ENCODE data around the gene DHX9.

GRCh38 chr1:182845379-182845778 lies 6.2 kb downstream of the DHX9 start:
- TF ChIP-seq CTCF (optimal IDR thresholded peaks at IDR 0.05 in 1 of 3, IDR thresholded peaks at IDR 0.05 in 1 of 3, conservative IDR thresholded peaks at IDR 0.05 in 1 of 3; ENCODE audit: extremely low read depth in 1 of 3, insufficient read depth in 2 of 3, low read length in 3 of 3), result no peak
- TF ChIP-seq EZH2 (IDR thresholded peaks at IDR 0.05; ENCODE audit: low read length), result no peak
